Naive thymus-derived CD4-positive, alpha-beta T cell (primary cell): Measurements from ENCODE around the gene BBOX1. TPM values are rescaled to one million over a fixed set of nuclear protein-coding genes. Genes with fewer than 3 reads are reported as not detected.

ENCODE experiments used
- ATAC-seq: fragments of 150-1000 bp; cut with Tn5 transposase; 2 replicates; pipeline ENCODE4 v1.10.0; 2021; ENCODE audit warnings: mild to moderate bottlenecking, moderate library complexity
- CTCF ChIA-PET: fragments of 350-600 bp; sonication (Branson Sonifier 250); formaldehyde crosslinking; loops from one replicate; lab custom pipeline; 2021; ENCODE audit warnings: antibody characterized with exemption; lab: Charles Lee
- POLR2A ChIA-PET: fragments of 350-600 bp; sonication (Branson Sonifier 250); formaldehyde crosslinking; loops from one replicate; lab custom pipeline; 2021; ENCODE audit warnings: antibody characterized with exemption, inconsistent platforms; lab: Charles Lee
- DNase-seq, 9 donors: peaks; one replicate each; pipeline versions ENCODE4 v3.0.0 to v3.0.0-alpha.2; 2020 to 2022; ENCODE audit warnings: mixed read lengths in 1 of 9
- H3K27ac ChIP-seq: one replicate; pipeline ENCODE4 v1.7.0; 2013; ENCODE audit warnings: mild to moderate bottlenecking, low read depth, low read length, moderate library complexity
- H3K27me3 ChIP-seq, 2 donors: one replicate each; pipeline ENCODE4 v1.7.0; 2013; ENCODE audit warnings: low read length in 2 of 2, mild to moderate bottlenecking in 2 of 2, moderate library complexity in 2 of 2; ENCODE audit not compliant: control insufficient read depth in 2 of 2, insufficient read depth in 2 of 2
- H3K36me3 ChIP-seq, 3 experiments: 1 replicate in 2 of 3; 2 replicates in 1 of 3; pipeline ENCODE4 v1.7.0; 2013; ENCODE audit warnings: low read length in 3 of 3, mild to moderate bottlenecking in 3 of 3, moderate library complexity in 1 of 3; ENCODE audit not compliant: insufficient read depth in 3 of 3, control insufficient read depth in 2 of 3
- H3K4me1 ChIP-seq, 2 donors: one replicate each; pipeline ENCODE4 v1.7.0; 2013; ENCODE audit warnings: low read length in 2 of 2, mild to moderate bottlenecking in 2 of 2, moderate library complexity in 1 of 2; ENCODE audit not compliant: control insufficient read depth in 2 of 2, insufficient read depth in 2 of 2
- H3K4me3 ChIP-seq: 2 replicates; pipeline ENCODE4 v1.7.0; 2013; ENCODE audit warnings: mild to moderate bottlenecking, low read length
- H3K9me3 ChIP-seq, 3 experiments: 1 replicate in 2 of 3; 2 replicates in 1 of 3; pipeline ENCODE4 v1.7.0; 2013; ENCODE audit warnings: low read length in 3 of 3; ENCODE audit not compliant: control insufficient read depth in 2 of 3
- H3K27ac Mint-ChIP-seq, 9 donors: one replicate each; pipeline ENCODE4 v1.8.0; 2020 to 2022; ENCODE audit warnings: mixed read lengths in 9 of 9, mild to moderate bottlenecking in 8 of 9, moderate library complexity in 5 of 9, inconsistent platforms in 2 of 9
- H3K27me3 Mint-ChIP-seq, 5 donors: one replicate each; pipeline ENCODE4 v1.8.0; 2021 to 2022; ENCODE audit warnings: mixed read lengths in 5 of 5, mild to moderate bottlenecking in 1 of 5
- H3K36me3 Mint-ChIP-seq, 5 donors: one replicate each; pipeline ENCODE4 v1.8.0; 2020 to 2022; ENCODE audit warnings: mixed read lengths in 5 of 5, mild to moderate bottlenecking in 3 of 5, inconsistent platforms in 1 of 5
- H3K4me1 Mint-ChIP-seq, 7 donors: one replicate each; pipeline ENCODE4 v1.8.0; 2020 to 2022; ENCODE audit warnings: mixed read lengths in 7 of 7, mild to moderate bottlenecking in 3 of 7, inconsistent platforms in 1 of 7
- H3K4me3 Mint-ChIP-seq, 10 donors: one replicate each; pipeline ENCODE4 v1.8.0; 2020 to 2022; ENCODE audit warnings: mild to moderate bottlenecking in 10 of 10, mixed read lengths in 10 of 10, moderate library complexity in 6 of 10, inconsistent platforms in 2 of 10
- H3K9me3 Mint-ChIP-seq, 11 donors: one replicate each; pipeline ENCODE4 v1.8.0; 2020 to 2022; ENCODE audit warnings: mixed read lengths in 11 of 11, mild to moderate bottlenecking in 4 of 11, inconsistent platforms in 1 of 11, moderate library complexity in 1 of 11
- intact Hi-C, 2 donors: fragments of 100-400 bp; cut with micrococcal nuclease; formaldehyde crosslinking; loops; one replicate each; pipeline ENCODE4 v1.15.1; 2023
- polyA plus RNA-seq, 2 donors: library from polyadenylated mRNA; unstranded; fragments of 300-500 nt; fragmentation: Illumina TruSeq; gene quantifications; one replicate each; pipeline ENCODE4 v1.2.3, GENCODE V29; 2021
- total RNA-seq, 6 experiments: library from RNA in 5 of 6; stranded (reverse) in 5 of 6; gene quantifications; 1 replicate in 5 of 6; 2 replicates in 1 of 6; pipeline ENCODE4 v1.2.3 and lab custom pipeline; 2021 to 2026

BBOX1 gene
- total and polyA plus RNA-seq, 7 experiments from 2014 or later, result not detected

- no peak for DNase-seq
- no peak overlapping the region for H3K27ac ChIP-seq
- Mint-ChIP-seq H3K27me3 (peaks cover 2 to 20% (median 7%) of the 10 kb centered on the region in 5 donors), H3K4me1 (no peaks in the 10 kb centered on the region), H3K4me3 (no peak overlapping the region), H3K9me3 (peaks cover 0 to 12% (median 2%) of the 10 kb centered on the region in 11 donors), H3K36me3 (no peaks in the 10 kb centered on the region), H3K27ac (no peak overlapping the region)
- no peaks in the 10 kb centered on the region for H3K9me3 ChIP-seq
- POLR2A ChIA-PET, result no interaction called here
- H3K4me1 ChIP-seq, result no peaks in the 10 kb centered on the region
- intact Hi-C loops, result no loop called here
- H3K36me3 ChIP-seq, result no peaks in the 10 kb centered on the region
- CTCF ChIA-PET, result no interaction called here
- peaks cover 0 to 3% of the 10 kb centered on the region in 2 donors for H3K27me3 ChIP-seq
- no peak overlapping the region for H3K4me3 ChIP-seq
- no peak for ATAC-seq
Measured at GRCh38 chr11:27100534-27100933, 59.9 kb downstream of the BBOX1 start.

- DNase-seq, result no peak
- no peaks in the 10 kb centered on the region for H3K4me1 Mint-ChIP-seq
- H3K27ac Mint-ChIP-seq, result no peak overlapping the region
- H3K9me3 ChIP-seq, result no peaks in the 10 kb centered on the region
- H3K36me3 Mint-ChIP-seq, result no peaks in the 10 kb centered on the region
- ATAC-seq, result no peak
- H3K27ac ChIP-seq, result no peak overlapping the region
- no peaks in the 10 kb centered on the region for H3K36me3 ChIP-seq
- ChIA-PET POLR2A (no interaction called here), CTCF (no interaction called here)
- no peaks in the 10 kb centered on the region for H3K4me1 ChIP-seq
- no peak overlapping the region for H3K4me3 ChIP-seq
- H3K9me3 Mint-ChIP-seq, result peaks cover 0 to 8% (median 2%) of the 10 kb centered on the region in 11 donors
- intact Hi-C loops, result no loop called here
- H3K27me3 ChIP-seq, result peaks cover 0 to 3% of the 10 kb centered on the region in 2 donors
- peaks cover 0 to 21% (median 9%) of the 10 kb centered on the region in 5 donors for H3K27me3 Mint-ChIP-seq
- no peak overlapping the region for H3K4me3 Mint-ChIP-seq
Measured at GRCh38 chr11:27107548-27107947, 66.9 kb downstream of the BBOX1 start.

GRCh38 chr11:27108809-27109208 is 68.2 kb downstream of the BBOX1 start:
- Mint-ChIP-seq H3K4me3 (no peak overlapping the region), H3K27me3 (peaks cover 0 to 11% (median 5%) of the 10 kb centered on the region in 5 donors), H3K36me3 (no peaks in the 10 kb centered on the region), H3K4me1 (no peaks in the 10 kb centered on the region), H3K27ac (no peak overlapping the region), H3K9me3 (peaks cover 0 to 8% (median 2%) of the 10 kb centered on the region in 11 donors)
- DNase-seq, result no peak
- no peaks in the 10 kb centered on the region for H3K9me3 ChIP-seq
- no peak overlapping the region for H3K4me3 ChIP-seq
- H3K36me3 ChIP-seq, result no peaks in the 10 kb centered on the region
- no peak overlapping the region for H3K27ac ChIP-seq
- ChIA-PET POLR2A (no interaction called here), CTCF (interaction anchor here (0.6 kb wide), 1 partner anchor 15 kb away, joined by 3 read pairs; no protein-coding TSS in a partner anchor)
- no peak for ATAC-seq
- intact Hi-C loops, result no loop called here
- H3K27me3 ChIP-seq, result no peaks in the 10 kb centered on the region
- no peaks in the 10 kb centered on the region for H3K4me1 ChIP-seq

GRCh38 chr11:27111896-27112295 is 71.3 kb downstream of the BBOX1 start:
- no peak for DNase-seq
- no peaks in the 10 kb centered on the region for H3K27me3 ChIP-seq
- POLR2A ChIA-PET, result no interaction called here
- intact Hi-C loops, result no loop called here
- Mint-ChIP-seq H3K9me3 (peaks cover 0 to 4% (median 0%) of the 10 kb centered on the region in 11 donors), H3K4me3 (no peak overlapping the region), H3K27ac (no peak overlapping the region), H3K36me3 (no peaks in the 10 kb centered on the region), H3K4me1 (no peaks in the 10 kb centered on the region), H3K27me3 (peaks cover 0 to 5% (median 0%) of the 10 kb centered on the region in 5 donors)
- no peaks in the 10 kb centered on the region for H3K4me1 ChIP-seq
- no peak overlapping the region for H3K4me3 ChIP-seq
- H3K36me3 ChIP-seq, result no peaks in the 10 kb centered on the region
- CTCF ChIA-PET, result no interaction called here
- H3K9me3 ChIP-seq, result no peaks in the 10 kb centered on the region
- H3K27ac ChIP-seq, result no peak overlapping the region
- ATAC-seq, result no peak

- H3K9me3 Mint-ChIP-seq, result peaks cover 0 to 4% (median 0%) of the 10 kb centered on the region in 11 donors
- no peaks in the 10 kb centered on the region for H3K4me1 Mint-ChIP-seq
- H3K27ac Mint-ChIP-seq, result no peak overlapping the region
- Histone ChIP-seq H3K36me3 (no peaks in the 10 kb centered on the region), H3K4me3 (no peak overlapping the region), H3K27me3 (no peaks in the 10 kb centered on the region), H3K27ac (no peak overlapping the region), H3K9me3 (no peaks in the 10 kb centered on the region), H3K4me1 (no peaks in the 10 kb centered on the region)
- CTCF ChIA-PET, result no interaction called here
- no peak for DNase-seq
- intact Hi-C loops, result no loop called here
- H3K27me3 Mint-ChIP-seq, result peaks cover 0 to 5% (median 0%) of the 10 kb centered on the region in 5 donors
- no peak for ATAC-seq
- POLR2A ChIA-PET, result no interaction called here
- no peak overlapping the region for H3K4me3 Mint-ChIP-seq
- no peaks in the 10 kb centered on the region for H3K36me3 Mint-ChIP-seq
Measured at GRCh38 chr11:27112946-27113345, 72.3 kb downstream of the BBOX1 start.

- Histone ChIP-seq H3K36me3 (no peaks in the 10 kb centered on the region), H3K27me3 (no peaks in the 10 kb centered on the region), H3K9me3 (no peaks in the 10 kb centered on the region), H3K4me1 (no peaks in the 10 kb centered on the region), H3K27ac (no peak overlapping the region), H3K4me3 (no peak overlapping the region)
- ATAC-seq (no peak), DNase-seq (no peak)
- peaks cover 0 to 4% (median 0%) of the 10 kb centered on the region in 11 donors for H3K9me3 Mint-ChIP-seq
- no peak overlapping the region for H3K4me3 Mint-ChIP-seq
- H3K27me3 Mint-ChIP-seq, result peaks cover 0 to 4% (median 1%) of the 10 kb centered on the region in 5 donors
- H3K27ac Mint-ChIP-seq, result no peak overlapping the region
- no peaks in the 10 kb centered on the region for H3K36me3 Mint-ChIP-seq
- no peaks in the 10 kb centered on the region for H3K4me1 Mint-ChIP-seq
- ChIA-PET CTCF (no interaction called here), POLR2A (no interaction called here)
- intact Hi-C loops, result no loop called here
Measured at GRCh38 chr11:27115051-27115650, 74.5 kb downstream of the BBOX1 start.

- Mint-ChIP-seq H3K9me3 (peaks cover 0 to 5% (median 0%) of the 10 kb centered on the region in 11 donors), H3K36me3 (no peaks in the 10 kb centered on the region), H3K4me1 (no peaks in the 10 kb centered on the region), H3K27me3 (peaks cover 0 to 4% (median 0%) of the 10 kb centered on the region in 5 donors), H3K27ac (no peak overlapping the region), H3K4me3 (no peak overlapping the region)
- H3K9me3 ChIP-seq, result no peaks in the 10 kb centered on the region
- intact Hi-C loops, result no loop called here
- ChIA-PET POLR2A (no interaction called here), CTCF (no interaction called here)
- no peak overlapping the region for H3K4me3 ChIP-seq
- no peaks in the 10 kb centered on the region for H3K36me3 ChIP-seq
- H3K4me1 ChIP-seq, result no peaks in the 10 kb centered on the region
- ATAC-seq (no peak), DNase-seq (no peak)
- H3K27me3 ChIP-seq, result no peaks in the 10 kb centered on the region
- H3K27ac ChIP-seq, result no peak overlapping the region
Measured at GRCh38 chr11:27116684-27117083, 76.1 kb downstream of the BBOX1 start.
